A549 (cell line): ENCODE data around the gene TOM1L1.

Experiments used
- CEBPB ChIP-seq, 2 experiments: fragments of >200 bp in 1 of 2; sonication (Bioruptor Twin) in 1 of 2; formaldehyde crosslinking in 1 of 2; IDR thresholded peaks; 2 replicates each; pipeline ENCODE4 v1.6.1; 2012 to 2016
- EP300 ChIP-seq, 2 experiments: fragments of >200 bp; sonication (Bioruptor Twin); formaldehyde crosslinking; IDR thresholded peaks; 2 replicates in 1 of 2; 3 replicates in 1 of 2; pipeline ENCODE4 v1.6.1; 2016 to 2017
- JUN ChIP-seq, 2 experiments: fragments of >200 bp; sonication (Bioruptor Twin); formaldehyde crosslinking; IDR thresholded peaks; 2 replicates in 1 of 2; 3 replicates in 1 of 2; pipeline ENCODE4 v1.6.1; 2016 to 2017
- MAFK ChIP-seq: fragments of 450-650 bp; IDR thresholded peaks from 2 replicates; pipeline ENCODE4 v1.6.1; 2014; ENCODE audit not compliant: partially characterized antibody
- NFE2L2 ChIP-seq: fragments of 150-350 bp; conservative IDR thresholded peaks from 2 replicates; pipeline ENCODE4 v1.6.1; 2014; ENCODE audit warnings: low read length
- POLR2A ChIP-seq: IDR thresholded peaks from 2 replicates; pipeline ENCODE4 v1.6.1; 2012; ENCODE audit warnings: mild to moderate bottlenecking, low read length
- RNF2 ChIP-seq: fragments of 200-600 bp; sonication (generic); IDR thresholded peaks from 2 replicates; pipeline ENCODE4 v1.6.1; 2016; ENCODE audit warnings: low read depth, mild to moderate bottlenecking, antibody characterized with exemption, moderate library complexity, borderline replicate concordance
- SMC3 ChIP-seq: fragments of >200 bp; sonication (Bioruptor Twin); formaldehyde crosslinking; IDR thresholded peaks from 3 replicates; pipeline ENCODE4 v1.6.1; 2018; ENCODE audit warnings: inconsistent platforms
- TF ChIP-seq, protein P1 (sequence below): fragments of >200 bp; sonication (Bioruptor Twin); formaldehyde crosslinking; IDR thresholded peaks from 3 replicates; pipeline ENCODE4 v1.5.1; 2016
- TF ChIP-seq, protein P2 (sequence below): fragments of 200-600 bp; sonication (generic); IDR thresholded peaks from 2 replicates; pipeline ENCODE4 v1.6.1; 2016; ENCODE audit warnings: antibody characterized with exemption, mild to moderate bottlenecking, moderate library complexity
- TF ChIP-seq, protein P3 (sequence below): fragments of 450-650 bp; IDR thresholded peaks from 2 replicates; pipeline ENCODE4 v1.6.1; 2014; ENCODE audit warnings: antibody characterized with exemption

DNA sequence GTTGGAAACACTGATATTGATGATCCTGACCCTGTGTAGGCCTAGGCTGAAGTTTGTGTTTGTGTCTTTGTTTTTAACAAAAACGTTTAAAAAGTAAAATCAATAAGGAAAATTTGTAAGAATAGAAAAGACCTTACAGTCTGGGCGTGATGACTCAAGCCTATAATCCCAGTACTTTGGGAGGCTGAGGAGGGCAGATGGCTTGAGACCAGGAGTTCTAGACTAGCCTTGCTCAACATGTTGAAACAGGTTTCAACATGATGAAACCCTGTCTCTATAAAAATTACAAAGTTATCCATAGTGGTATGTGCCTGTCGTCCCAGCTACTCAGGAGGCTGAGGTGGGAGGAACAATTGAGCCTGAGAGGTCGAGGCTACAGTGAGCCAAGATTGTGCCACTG, 18.3 kb upstream of the TOM1L1 start:
- TF ChIP-seq, protein P1, sequence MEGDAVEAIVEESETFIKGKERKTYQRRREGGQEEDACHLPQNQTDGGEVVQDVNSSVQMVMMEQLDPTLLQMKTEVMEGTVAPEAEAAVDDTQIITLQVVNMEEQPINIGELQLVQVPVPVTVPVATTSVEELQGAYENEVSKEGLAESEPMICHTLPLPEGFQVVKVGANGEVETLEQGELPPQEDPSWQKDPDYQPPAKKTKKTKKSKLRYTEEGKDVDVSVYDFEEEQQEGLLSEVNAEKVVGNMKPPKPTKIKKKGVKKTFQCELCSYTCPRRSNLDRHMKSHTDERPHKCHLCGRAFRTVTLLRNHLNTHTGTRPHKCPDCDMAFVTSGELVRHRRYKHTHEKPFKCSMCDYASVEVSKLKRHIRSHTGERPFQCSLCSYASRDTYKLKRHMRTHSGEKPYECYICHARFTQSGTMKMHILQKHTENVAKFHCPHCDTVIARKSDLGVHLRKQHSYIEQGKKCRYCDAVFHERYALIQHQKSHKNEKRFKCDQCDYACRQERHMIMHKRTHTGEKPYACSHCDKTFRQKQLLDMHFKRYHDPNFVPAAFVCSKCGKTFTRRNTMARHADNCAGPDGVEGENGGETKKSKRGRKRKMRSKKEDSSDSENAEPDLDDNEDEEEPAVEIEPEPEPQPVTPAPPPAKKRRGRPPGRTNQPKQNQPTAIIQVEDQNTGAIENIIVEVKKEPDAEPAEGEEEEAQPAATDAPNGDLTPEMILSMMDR = no peak
- no peak for TF ChIP-seq POLR2A
- TF ChIP-seq, protein P2, sequence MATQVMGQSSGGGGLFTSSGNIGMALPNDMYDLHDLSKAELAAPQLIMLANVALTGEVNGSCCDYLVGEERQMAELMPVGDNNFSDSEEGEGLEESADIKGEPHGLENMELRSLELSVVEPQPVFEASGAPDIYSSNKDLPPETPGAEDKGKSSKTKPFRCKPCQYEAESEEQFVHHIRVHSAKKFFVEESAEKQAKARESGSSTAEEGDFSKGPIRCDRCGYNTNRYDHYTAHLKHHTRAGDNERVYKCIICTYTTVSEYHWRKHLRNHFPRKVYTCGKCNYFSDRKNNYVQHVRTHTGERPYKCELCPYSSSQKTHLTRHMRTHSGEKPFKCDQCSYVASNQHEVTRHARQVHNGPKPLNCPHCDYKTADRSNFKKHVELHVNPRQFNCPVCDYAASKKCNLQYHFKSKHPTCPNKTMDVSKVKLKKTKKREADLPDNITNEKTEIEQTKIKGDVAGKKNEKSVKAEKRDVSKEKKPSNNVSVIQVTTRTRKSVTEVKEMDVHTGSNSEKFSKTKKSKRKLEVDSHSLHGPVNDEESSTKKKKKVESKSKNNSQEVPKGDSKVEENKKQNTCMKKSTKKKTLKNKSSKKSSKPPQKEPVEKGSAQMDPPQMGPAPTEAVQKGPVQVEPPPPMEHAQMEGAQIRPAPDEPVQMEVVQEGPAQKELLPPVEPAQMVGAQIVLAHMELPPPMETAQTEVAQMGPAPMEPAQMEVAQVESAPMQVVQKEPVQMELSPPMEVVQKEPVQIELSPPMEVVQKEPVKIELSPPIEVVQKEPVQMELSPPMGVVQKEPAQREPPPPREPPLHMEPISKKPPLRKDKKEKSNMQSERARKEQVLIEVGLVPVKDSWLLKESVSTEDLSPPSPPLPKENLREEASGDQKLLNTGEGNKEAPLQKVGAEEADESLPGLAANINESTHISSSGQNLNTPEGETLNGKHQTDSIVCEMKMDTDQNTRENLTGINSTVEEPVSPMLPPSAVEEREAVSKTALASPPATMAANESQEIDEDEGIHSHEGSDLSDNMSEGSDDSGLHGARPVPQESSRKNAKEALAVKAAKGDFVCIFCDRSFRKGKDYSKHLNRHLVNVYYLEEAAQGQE = no peak
- TF ChIP-seq, protein P3, sequence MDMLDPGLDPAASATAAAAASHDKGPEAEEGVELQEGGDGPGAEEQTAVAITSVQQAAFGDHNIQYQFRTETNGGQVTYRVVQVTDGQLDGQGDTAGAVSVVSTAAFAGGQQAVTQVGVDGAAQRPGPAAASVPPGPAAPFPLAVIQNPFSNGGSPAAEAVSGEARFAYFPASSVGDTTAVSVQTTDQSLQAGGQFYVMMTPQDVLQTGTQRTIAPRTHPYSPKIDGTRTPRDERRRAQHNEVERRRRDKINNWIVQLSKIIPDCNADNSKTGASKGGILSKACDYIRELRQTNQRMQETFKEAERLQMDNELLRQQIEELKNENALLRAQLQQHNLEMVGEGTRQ = no peak
- TF ChIP-seq CEBPB (IDR thresholded peaks at IDR 0.05) = no peak
- no peak for TF ChIP-seq RNF2
- no peak for TF ChIP-seq NFE2L2
- TF ChIP-seq JUN (IDR thresholded peaks at IDR 0.05) = no peak
- TF ChIP-seq SMC3 = no peak
- TF ChIP-seq EP300 (IDR thresholded peaks at IDR 0.05) = no peak
- TF ChIP-seq MAFK = no peak
